A549 (cell line): Measurements from ENCODE around the gene TSPYL1.

Source experiments
- CHD4 ChIP-seq: fragments of 200-600 bp; sonication (generic); IDR thresholded peaks from 2 replicates; pipeline ENCODE4 v1.6.1; 2016; ENCODE audit warnings: antibody characterized with exemption, mild to moderate bottlenecking, borderline replicate concordance
- CTCF ChIP-seq: fragments of >200 bp; sonication (Bioruptor Twin); formaldehyde crosslinking; IDR thresholded peaks from 3 replicates; pipeline ENCODE4 v1.5.1; 2016
- EP300 ChIP-seq, 2 experiments: fragments of >200 bp; sonication (Bioruptor Twin); formaldehyde crosslinking; IDR thresholded peaks; 2 replicates in 1 of 2; 3 replicates in 1 of 2; pipeline ENCODE4 v1.6.1; 2016 to 2017
- KDM1A ChIP-seq: fragments of 200-600 bp; sonication (generic); IDR thresholded peaks from 2 replicates; pipeline ENCODE4 v1.6.1; 2016; ENCODE audit warnings: low read depth, mild to moderate bottlenecking
- MAZ ChIP-seq: fragments of 150-350 bp; IDR thresholded peaks from 2 replicates; pipeline ENCODE4 v1.6.1; 2014; ENCODE audit warnings: antibody characterized with exemption, low read depth, low read length, borderline replicate concordance
- RARB ChIP-seq: fragments of 250-450 bp; sonication (Bioruptor Pico); IDR thresholded peaks from 2 replicates; pipeline ENCODE4 v1.8.0; 2021; ENCODE audit warnings: mild to moderate bottlenecking, moderate library complexity
- USF2 ChIP-seq: fragments of 450-650 bp; IDR thresholded peaks from 2 replicates; pipeline ENCODE4 v1.6.1; 2014; ENCODE audit warnings: antibody characterized with exemption

GRCh38 chr6:116329156-116329555, 49.4 kb upstream of the TSPYL1 start:
- TF ChIP-seq CTCF = no peak
- TF ChIP-seq MAZ = no peak
- no peak for TF ChIP-seq CHD4
- TF ChIP-seq EP300 (IDR thresholded peaks at IDR 0.05) = no peak
- TF ChIP-seq KDM1A = no peak
- no peak for TF ChIP-seq USF2
- no peak for TF ChIP-seq RARB (CRISPR knock-in tag)
